IPS-15b (cell line): ENCODE data around the gene ALX1.
A peak's percentile ranks its signal among the peaks of the same experiment; 100 is the strongest.
"Not testable (repeated sequence)": the region's sequence is repeated elsewhere in the genome, so short reads cannot be mapped to it uniquely, and the experiment has no call there.

Source experiments
- H3K27me3 ChIP-seq: one replicate; pipeline ENCODE4 v1.6.1; 2013; ENCODE audit warnings: low read length; ENCODE audit not compliant: control insufficient read depth, insufficient read depth
- H3K36me3 ChIP-seq: one replicate; pipeline ENCODE4 v1.6.1; 2013; ENCODE audit warnings: low read length; ENCODE audit not compliant: control insufficient read depth, insufficient read depth
- H3K4me1 ChIP-seq: one replicate; pipeline ENCODE4 v1.6.1; 2013; ENCODE audit warnings: mild to moderate bottlenecking, low read length; ENCODE audit not compliant: control insufficient read depth, insufficient read depth
- H3K4me3 ChIP-seq: one replicate; pipeline ENCODE4 v1.5.1; 2013; ENCODE audit warnings: low read depth, low read length
- H3K9ac ChIP-seq: one replicate; pipeline ENCODE4 v1.6.1; 2013; ENCODE audit warnings: low read depth, mild to moderate bottlenecking, low read length
- H3K9me3 ChIP-seq: one replicate; pipeline ENCODE4 v1.6.1; 2013; ENCODE audit warnings: mild to moderate bottlenecking, low read length; ENCODE audit not compliant: control insufficient read depth, insufficient read depth

The ALX1 gene

DNA sequence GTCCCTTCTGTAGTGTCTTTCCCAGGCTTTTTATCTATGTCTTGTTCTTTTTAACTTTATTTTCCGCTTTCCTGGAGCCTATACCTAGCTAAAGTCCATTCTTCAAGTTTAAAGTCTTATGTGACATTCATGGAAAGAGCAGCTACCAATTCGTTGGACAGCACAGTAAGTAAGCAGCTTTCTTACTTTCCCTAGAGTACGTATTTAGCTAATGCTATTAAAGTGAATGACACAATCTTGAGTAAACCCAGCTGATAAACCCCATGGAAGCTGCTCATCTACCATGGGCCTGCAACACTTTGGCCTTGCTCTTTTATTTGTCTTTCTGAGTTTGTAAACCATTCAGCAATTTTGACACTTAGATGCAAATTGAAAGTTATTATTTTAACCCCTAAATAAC is 30.0 kb downstream of the ALX1 start:
- Histone ChIP-seq H3K4me3 (no peak overlapping the region), H3K9ac (no peak overlapping the region), H3K9me3 (no peaks in the 10 kb centered on the region), H3K27me3 (no peaks in the 10 kb centered on the region), H3K4me1 (no peaks in the 10 kb centered on the region), H3K36me3 (no peaks in the 10 kb centered on the region)

DNA sequence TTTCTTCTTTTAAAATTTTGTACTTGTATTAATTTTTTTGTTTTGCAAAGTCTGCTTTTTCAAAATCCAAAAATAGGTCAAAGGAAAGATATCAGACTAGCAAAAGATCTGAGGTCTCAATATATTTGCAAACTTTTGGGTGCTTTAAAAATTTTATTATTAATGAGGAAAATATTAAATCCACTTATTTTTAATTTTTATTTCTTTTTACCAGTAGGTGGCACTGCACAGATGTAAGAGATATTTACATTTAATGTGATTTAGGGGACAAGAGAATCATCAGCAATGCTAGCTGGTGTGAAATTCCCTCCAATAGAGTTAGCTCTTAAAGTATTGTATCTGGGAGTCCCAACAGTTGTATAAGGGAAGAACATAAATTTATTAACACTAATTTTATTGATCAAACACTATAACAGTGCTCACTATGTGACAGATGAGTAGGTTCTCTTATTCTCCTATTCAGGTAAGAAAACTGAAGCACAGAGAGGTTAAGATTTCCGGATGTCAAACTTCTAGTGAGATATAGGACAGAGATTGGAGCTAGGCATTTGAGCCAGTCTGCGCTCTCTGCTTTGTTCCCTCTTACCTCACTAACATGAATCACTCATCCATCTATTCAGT is 30.5 kb downstream of the ALX1 start:
- no peaks in the 10 kb centered on the region for H3K4me1 ChIP-seq
- no peaks in the 10 kb centered on the region for H3K36me3 ChIP-seq
- H3K9ac ChIP-seq, result no peak overlapping the region
- no peaks in the 10 kb centered on the region for H3K9me3 ChIP-seq
- H3K27me3 ChIP-seq, result no peaks in the 10 kb centered on the region
- H3K4me3 ChIP-seq, result no peak overlapping the region

DNA sequence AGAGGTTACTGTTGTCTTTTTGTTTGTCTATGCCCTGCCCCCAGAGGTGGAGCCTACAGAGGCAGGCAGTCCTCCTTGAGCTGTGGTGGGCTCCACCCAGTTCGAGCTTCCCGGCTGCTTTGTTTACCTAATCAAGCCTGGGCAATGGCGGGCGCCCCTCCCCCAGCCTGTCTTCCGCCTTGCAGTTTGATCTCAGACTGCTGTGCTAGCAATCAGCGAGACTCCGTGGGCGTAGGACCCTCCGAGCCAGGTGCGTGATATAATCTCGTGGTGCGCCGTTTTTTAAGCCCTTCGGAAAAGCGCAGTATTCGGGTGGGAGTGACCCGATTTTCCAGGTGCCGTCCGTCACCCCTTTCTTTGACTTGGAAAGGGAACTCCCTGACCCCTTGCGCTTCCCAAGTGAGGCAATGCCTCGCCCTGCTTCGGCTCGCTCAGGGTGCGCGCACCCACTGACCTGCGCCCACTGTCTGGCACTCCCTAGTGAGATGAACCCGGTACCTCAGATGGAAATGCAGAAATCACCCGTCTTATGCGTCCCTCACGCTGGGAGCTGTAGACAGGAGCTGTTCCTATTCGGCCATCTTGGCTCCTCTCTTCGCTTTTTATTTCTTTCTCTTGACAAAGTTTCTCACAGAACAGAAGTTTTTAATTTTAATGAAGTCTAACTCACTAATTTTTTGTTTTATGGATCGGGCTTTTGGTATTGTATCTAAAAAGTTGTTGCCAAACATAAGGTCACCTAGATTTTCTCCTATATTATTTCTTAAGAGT is 38.0 kb downstream of the ALX1 start:
- peak overlapping the region; percentile 53 for H3K4me3 ChIP-seq
- not testable (repeated sequence) for H3K36me3 ChIP-seq, H3K9me3 ChIP-seq, H3K4me1 ChIP-seq, H3K27me3 ChIP-seq
- H3K9ac ChIP-seq, result peak overlapping the region; percentile 56

DNA sequence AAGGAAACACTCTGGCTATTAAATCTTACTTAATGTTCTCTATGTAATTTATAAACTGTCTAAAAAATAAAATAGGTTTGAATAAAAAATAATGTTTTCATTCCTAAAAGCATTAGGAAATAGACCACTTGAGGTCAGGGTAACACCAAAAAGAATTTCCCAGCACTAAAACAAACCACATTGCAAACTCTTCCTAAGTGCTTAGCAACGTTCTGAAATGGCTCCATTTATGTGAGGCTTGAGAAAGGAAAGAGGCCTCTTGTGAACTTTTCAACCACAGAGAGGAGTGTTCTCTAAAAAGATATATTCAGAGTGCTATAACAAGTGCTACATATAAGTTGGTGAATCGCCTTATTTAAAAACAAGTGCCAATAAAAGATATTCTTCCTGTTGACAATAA is 42.7 kb downstream of the ALX1 start:
- H3K4me1 ChIP-seq, result no peaks in the 10 kb centered on the region
- no peak overlapping the region for H3K4me3 ChIP-seq
- H3K9me3 ChIP-seq, result no peaks in the 10 kb centered on the region
- no peak overlapping the region for H3K9ac ChIP-seq
- no peaks in the 10 kb centered on the region for H3K36me3 ChIP-seq
- H3K27me3 ChIP-seq, result no peaks in the 10 kb centered on the region

DNA sequence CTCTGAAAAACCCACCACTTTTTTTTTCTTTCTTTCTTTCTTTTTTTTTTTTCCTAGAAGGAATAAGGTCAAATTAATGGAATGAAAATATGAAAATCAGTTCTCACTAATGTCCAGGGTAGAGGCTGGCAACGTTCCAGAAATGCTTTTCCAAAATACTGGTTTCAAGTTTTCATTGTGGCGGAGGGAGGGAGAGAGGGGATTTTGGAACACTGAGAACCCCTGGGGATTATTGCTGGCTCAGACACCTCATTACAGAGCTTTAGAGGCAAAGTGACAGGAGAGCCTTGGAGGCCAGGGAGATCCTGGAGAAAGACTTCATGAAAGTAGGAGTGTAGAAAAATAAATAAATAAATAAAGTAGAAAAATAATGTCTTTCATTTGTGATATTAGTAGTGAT is 45.4 kb downstream of the ALX1 start:
- H3K9me3 ChIP-seq, result no peaks in the 10 kb centered on the region
- no peaks in the 10 kb centered on the region for H3K27me3 ChIP-seq
- H3K4me1 ChIP-seq, result no peaks in the 10 kb centered on the region
- H3K9ac ChIP-seq, result no peak overlapping the region
- no peak overlapping the region for H3K4me3 ChIP-seq
- no peaks in the 10 kb centered on the region for H3K36me3 ChIP-seq

DNA sequence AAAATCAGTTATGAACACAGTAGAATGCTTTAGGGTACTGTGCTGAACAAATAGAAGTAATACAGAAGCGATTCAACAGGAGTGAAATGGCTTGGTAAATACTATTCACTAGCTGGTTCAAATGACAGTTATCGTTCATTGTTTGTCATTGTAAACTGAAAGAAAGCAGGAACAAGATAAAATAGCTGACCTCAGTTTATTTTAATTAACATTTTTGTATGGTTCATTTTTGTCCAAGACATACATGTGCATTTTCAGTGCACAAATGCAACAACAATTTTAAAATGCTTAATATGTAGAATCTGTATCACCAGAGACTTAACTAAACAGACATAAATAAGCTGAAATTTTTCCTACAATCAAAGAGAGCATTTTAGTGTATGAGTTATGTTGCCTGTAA is 49.9 kb downstream of the ALX1 start:
- no peaks in the 10 kb centered on the region for H3K9me3 ChIP-seq
- H3K4me3 ChIP-seq, result no peak overlapping the region
- no peaks in the 10 kb centered on the region for H3K36me3 ChIP-seq
- H3K4me1 ChIP-seq, result no peaks in the 10 kb centered on the region
- no peaks in the 10 kb centered on the region for H3K27me3 ChIP-seq
- H3K9ac ChIP-seq, result no peak overlapping the region

DNA sequence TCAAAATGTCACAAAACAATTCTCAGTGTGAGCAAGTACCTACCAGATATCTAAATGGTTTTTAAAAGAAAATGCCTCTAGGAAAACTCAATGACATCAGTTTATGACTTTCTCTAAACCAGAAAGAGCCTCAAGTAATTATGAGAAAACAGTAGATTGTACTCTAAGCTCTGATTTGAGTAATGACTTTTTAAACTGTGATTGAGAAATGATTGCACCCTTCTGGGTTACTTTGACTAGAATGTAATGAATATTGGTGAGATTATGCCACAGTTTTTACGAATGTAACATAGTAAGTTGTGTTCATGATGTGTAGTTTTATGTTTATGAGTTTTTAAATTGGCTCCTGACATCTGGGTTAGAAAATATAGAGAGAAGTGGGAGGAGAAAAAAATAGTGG is 68.8 kb downstream of the ALX1 start:
- no peak overlapping the region for H3K9ac ChIP-seq
- no peaks in the 10 kb centered on the region for H3K4me1 ChIP-seq
- no peaks in the 10 kb centered on the region for H3K27me3 ChIP-seq
- H3K4me3 ChIP-seq, result no peak overlapping the region
- H3K9me3 ChIP-seq, result no peaks in the 10 kb centered on the region
- H3K36me3 ChIP-seq, result no peaks in the 10 kb centered on the region

DNA sequence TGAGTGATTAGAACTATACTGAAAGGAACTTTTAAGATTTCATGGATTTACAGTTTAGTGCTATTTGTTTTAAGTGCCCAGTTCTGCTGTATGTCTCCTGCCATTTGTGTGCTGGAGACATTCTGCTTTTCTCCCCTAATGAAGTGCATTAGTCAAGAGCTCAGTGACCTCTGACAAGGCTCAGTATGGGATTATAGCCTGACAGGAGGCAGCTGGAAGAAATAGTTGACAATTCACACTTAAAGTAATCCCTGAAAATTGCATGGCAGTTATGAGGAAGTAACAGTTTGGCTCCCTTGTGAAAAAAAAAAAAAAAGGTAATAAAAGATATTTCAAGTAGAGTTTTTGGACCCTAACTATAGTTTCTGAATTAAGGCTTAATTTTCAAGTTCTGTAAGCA is 70.3 kb downstream of the ALX1 start:
- H3K4me1 ChIP-seq, result no peaks in the 10 kb centered on the region
- no peaks in the 10 kb centered on the region for H3K9me3 ChIP-seq
- no peak overlapping the region for H3K4me3 ChIP-seq
- no peak overlapping the region for H3K9ac ChIP-seq
- no peaks in the 10 kb centered on the region for H3K27me3 ChIP-seq
- no peaks in the 10 kb centered on the region for H3K36me3 ChIP-seq
